PC-9 (cell line): ENCODE data around the gene XPO4.

Experiments
- CTCF ChIP-seq: fragments of 200-600 bp; sonication (generic); conservative IDR thresholded peaks from 2 replicates; pipeline ENCODE4 v1.6.1; 2017; ENCODE audit warnings: mixed run types, antibody characterized with exemption, mild to moderate bottlenecking, moderate library complexity
- EZH2 ChIP-seq: fragments of 200-600 bp; sonication (generic); IDR thresholded peaks from 2 replicates; pipeline ENCODE4 v1.8.0; 2017; ENCODE audit warnings: antibody characterized with exemption, low read depth

DNA sequence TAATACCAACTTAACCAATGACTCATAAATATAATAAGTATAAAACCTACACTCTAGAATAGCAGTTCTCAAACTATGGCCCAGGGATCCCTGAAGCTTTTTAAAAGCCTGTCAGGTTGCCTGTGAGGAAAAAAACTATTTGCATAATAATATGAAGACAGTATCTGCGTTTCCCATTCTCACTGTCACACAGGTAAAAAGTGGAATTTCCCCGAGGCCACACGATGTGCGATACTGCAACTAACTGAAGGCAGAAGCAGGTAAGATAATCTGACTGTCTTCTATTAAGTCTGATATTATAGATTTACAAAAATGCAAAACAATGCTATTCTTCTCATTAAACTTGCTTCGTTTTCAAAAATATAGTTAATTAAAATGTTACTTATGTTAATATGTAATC, 76.2 kb downstream of the XPO4 start:
- TF ChIP-seq CTCF (no peak), EZH2 (no peak)
